Epithelial cell of esophagus (primary cell): ENCODE measurements around the gene MLPH.
A peak's percentile ranks its signal among the peaks of the same experiment; 100 is the strongest.

Experiments
- DNase-seq: peaks from one replicate; pipeline ENCODE4 v3.0.0; 2010; ENCODE audit warnings: low read depth
- H3K4me3 ChIP-seq: 2 replicates; pipeline ENCODE4 v1.5.1; 2011; ENCODE audit warnings: mild to moderate bottlenecking, low read length, control low read depth
- CTCF ChIP-seq: IDR thresholded peaks from 2 replicates; pipeline ENCODE4 v1.5.1; 2011; ENCODE audit warnings: low read depth, mild to moderate bottlenecking, low read length, control low read depth, inconsistent platforms; ENCODE audit not compliant: insufficient read depth; ENCODE audit errors: missing control alignments

Gene MLPH

GRCh38 chr2:237490009-237490711, 3.1 kb downstream of the MLPH start:
- H3K4me3 ChIP-seq, result no peak overlapping the region
- TF ChIP-seq CTCF, result no peak

GRCh38 chr2:237490795-237491194, 3.7 kb downstream of the MLPH start:
- H3K4me3 ChIP-seq, result no peak overlapping the region
- TF ChIP-seq CTCF, result no peak
- DNase-seq, result no peak

More at GRCh38 chr2:237490009-237490711, 3.1 kb downstream of the MLPH start:
- DNase-seq, result peak; percentile 92

GRCh38 chr2:237491515-237492118, 4.6 kb downstream of the MLPH start:
- no peak for DNase-seq
- H3K4me3 ChIP-seq, result no peak overlapping the region
- TF ChIP-seq CTCF, result no peak

GRCh38 chr2:237492137-237492890, 5.3 kb downstream of the MLPH start:
- no peak overlapping the region for H3K4me3 ChIP-seq
- DNase-seq, result no peak
- TF ChIP-seq CTCF, result no peak

GRCh38 chr2:237494066-237494465, 7.0 kb downstream of the MLPH start:
- no peak overlapping the region for H3K4me3 ChIP-seq
- no peak for TF ChIP-seq CTCF
- DNase-seq, result no peak

- no peak for TF ChIP-seq CTCF
- DNase-seq, result no peak
- no peak overlapping the region for H3K4me3 ChIP-seq
Observed at GRCh38 chr2:237495521-237496117, 8.6 kb downstream of the MLPH start.
